ENCODE measurements around the gene MACROH2A1. TPM values are rescaled to one million over a fixed set of nuclear protein-coding genes. Genes with fewer than 3 reads are reported as not detected.

The MACROH2A1 gene
- total RNA-seq, 4 donors from 2014 or later = 196 to 234 (median 208) TPM

DNA sequence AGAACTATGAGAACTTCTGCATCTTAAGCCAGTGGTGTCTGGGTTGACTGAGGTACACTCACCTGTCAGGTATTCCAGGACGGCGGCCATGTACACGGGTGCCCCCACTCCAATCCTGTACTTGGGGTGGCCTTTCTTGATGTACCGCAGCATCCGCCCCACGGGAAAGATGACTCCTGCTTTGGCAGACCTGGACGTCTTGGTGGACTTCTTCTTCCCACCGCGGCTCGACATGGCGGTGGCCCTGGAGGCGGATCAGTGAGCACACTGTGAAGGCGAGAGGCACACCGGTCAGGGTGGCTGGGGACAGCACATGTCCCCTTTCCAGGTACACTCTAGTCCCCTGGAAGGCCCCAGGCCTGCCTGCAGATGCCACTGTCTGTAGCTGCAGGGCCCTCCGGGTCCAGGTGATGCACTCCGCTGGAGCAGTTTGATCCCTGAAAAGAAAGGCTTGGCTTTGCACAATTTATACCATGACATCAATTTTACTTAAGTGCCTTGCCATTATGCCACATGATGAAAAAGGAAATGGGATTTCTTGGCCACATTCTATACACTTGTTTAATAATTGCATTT is 10.1 kb downstream of the MACROH2A1 start:
- peak in 1 of 2 donors; percentile 84 for DNase-seq (ENCODE audit: low spot score in 2 of 2)
- WGBS, 2 donors = 92 to 93% methylated on average over 16 of the region's 16 CpGs
- no peak overlapping the region for H3K4me3 ChIP-seq (ENCODE audit: low read depth, poor library complexity, severe bottlenecking)
- no peak for TF ChIP-seq POLR2A (IDR thresholded peaks at IDR 0.05)
- TF ChIP-seq CTCF (IDR thresholded peaks at IDR 0.05) = no peak
- intact Hi-C loops (cut with DNase I; ENCODE audit: low total_unique reads) = no loop called here

DNA sequence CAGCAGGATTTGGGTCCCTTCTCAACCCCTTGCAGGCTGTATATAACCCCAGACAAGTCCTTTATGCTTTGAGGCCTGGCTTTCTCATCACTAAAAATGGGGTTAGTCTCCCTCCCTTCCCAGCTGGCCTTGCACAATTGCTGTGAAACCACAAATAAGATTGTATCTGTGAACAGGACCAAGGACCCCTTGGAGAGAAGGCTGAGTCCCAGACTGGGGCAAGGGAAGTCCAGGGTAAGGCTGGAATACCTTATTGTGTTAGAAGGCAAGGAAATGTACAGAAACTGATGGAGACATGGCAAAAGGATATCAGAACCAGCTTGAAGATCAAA is 11.4 kb downstream of the MACROH2A1 start:
- intact Hi-C loops (cut with DNase I; ENCODE audit: low total_unique reads) = no loop called here
- no peak overlapping the region for H3K4me3 ChIP-seq (ENCODE audit: low read depth, poor library complexity, severe bottlenecking)
- no peak for DNase-seq (ENCODE audit: low spot score in 2 of 2)
- TF ChIP-seq POLR2A (IDR thresholded peaks at IDR 0.05) (no peak), CTCF (IDR thresholded peaks at IDR 0.05) (no peak)

GRCh38 chr5:135386886-135387628 is 12.0 kb downstream of the MACROH2A1 start:
- intact Hi-C loops (cut with DNase I; ENCODE audit: low total_unique reads) = no loop called here
- WGBS, 2 donors = 65 to 66% methylated on average over 8 of the region's 8 CpGs
- no peak overlapping the region for H3K4me3 ChIP-seq (ENCODE audit: low read depth, poor library complexity, severe bottlenecking)
- DNase-seq (ENCODE audit: low spot score in 2 of 2) = peak; percentile 67 to 78
- no peak for TF ChIP-seq CTCF (IDR thresholded peaks at IDR 0.05)
- no peak for TF ChIP-seq POLR2A (IDR thresholded peaks at IDR 0.05)

- H3K4me3 ChIP-seq (ENCODE audit: low read depth, poor library complexity, severe bottlenecking) = no peak overlapping the region
- 74 to 77% methylated on average over 3 of the region's 3 CpGs for WGBS, 2 donors
- no peak for TF ChIP-seq POLR2A (IDR thresholded peaks at IDR 0.05)
- no peak for TF ChIP-seq CTCF (IDR thresholded peaks at IDR 0.05)
- DNase-seq (ENCODE audit: low spot score in 2 of 2) = peak in 1 of 2 donors; percentile 70
- intact Hi-C loops (cut with DNase I; ENCODE audit: low total_unique reads) = no loop called here
Observed at GRCh38 chr5:135386096-135386495, 12.9 kb downstream of the MACROH2A1 start.

GRCh38 chr5:135385576-135385975 is 13.5 kb downstream of the MACROH2A1 start:
- intact Hi-C loops (cut with DNase I; ENCODE audit: low total_unique reads) = no loop called here
- WGBS, 2 donors = 74 to 78% methylated on average over 3 of the region's 3 CpGs
- peak in 1 of 2 donors; percentile 80 for DNase-seq (ENCODE audit: low spot score in 2 of 2)
- no peak overlapping the region for H3K4me3 ChIP-seq (ENCODE audit: low read depth, poor library complexity, severe bottlenecking)
- TF ChIP-seq CTCF (IDR thresholded peaks at IDR 0.05) = no peak

DNA sequence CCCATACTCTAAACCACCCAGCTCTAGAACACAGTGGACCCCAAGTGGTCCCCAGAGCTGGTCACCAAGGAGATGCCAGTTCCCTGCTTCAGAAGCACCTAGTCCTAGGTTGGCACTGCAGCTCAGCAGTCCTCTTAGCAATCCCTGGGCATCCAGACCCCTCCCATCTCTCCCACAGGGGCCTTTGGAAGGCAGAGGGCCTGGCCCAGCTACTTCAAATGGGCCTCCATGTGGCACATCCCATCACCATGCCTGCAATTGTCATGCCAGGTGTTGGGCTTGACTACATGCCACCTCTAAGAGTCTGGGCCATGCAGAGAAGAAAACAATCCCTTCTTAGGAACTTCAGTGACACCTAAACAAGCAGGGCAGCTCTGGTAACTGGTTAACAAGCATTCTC is 14.1 kb downstream of the MACROH2A1 start:
- no peak overlapping the region for H3K4me3 ChIP-seq (ENCODE audit: low read depth, poor library complexity, severe bottlenecking)
- TF ChIP-seq CTCF (IDR thresholded peaks at IDR 0.05) = no peak
- no peak for TF ChIP-seq POLR2A (IDR thresholded peaks at IDR 0.05)
- no peak for DNase-seq (ENCODE audit: low spot score in 2 of 2)
- intact Hi-C loops (cut with DNase I; ENCODE audit: low total_unique reads) = no loop called here
